Karpas-422 (cell line): ENCODE results near the gene USP35. TPM values are rescaled to one million over a fixed set of nuclear protein-coding genes. Genes with fewer than 3 reads are reported as not detected.
A peak's percentile ranks its signal among the peaks of the same experiment; 100 is the strongest.
"Not testable (repeated sequence)": the region's sequence is repeated elsewhere in the genome, so short reads cannot be mapped to it uniquely, and the experiment has no call there.

ENCODE experiments used
- DNase-seq: peaks from one replicate; pipeline ENCODE4 v3.0.0-alpha.2; 2015
- H2AFZ ChIP-seq: fragments of 200-600 bp; sonication (generic); 2 replicates; pipeline ENCODE4 v1.6.1; 2014; ENCODE audit warnings: antibody characterized with exemption, low read length, mixed read lengths
- H3K27ac ChIP-seq: fragments of 200-600 bp; sonication (generic); 2 replicates; pipeline ENCODE4 v1.5.1; 2014; ENCODE audit warnings: mild to moderate bottlenecking, low read length, moderate library complexity
- H3K27me3 ChIP-seq: fragments of 200-600 bp; sonication (generic); 2 replicates; pipeline ENCODE4 v1.6.1; 2014; ENCODE audit warnings: low read length, mixed read lengths
- H3K36me3 ChIP-seq: fragments of 200-600 bp; sonication (generic); 2 replicates; pipeline ENCODE4 v1.6.1; 2014; ENCODE audit warnings: low read length, mixed read lengths; ENCODE audit not compliant: insufficient read depth
- H3K4me1 ChIP-seq: fragments of 200-600 bp; sonication (generic); 2 replicates; pipeline ENCODE4 v1.6.1; 2014; ENCODE audit warnings: mild to moderate bottlenecking, low read length, mixed read lengths
- H3K4me2 ChIP-seq: fragments of 200-600 bp; sonication (generic); 2 replicates; pipeline ENCODE4 v1.6.1; 2014; ENCODE audit warnings: low read length, low read depth, mild to moderate bottlenecking; ENCODE audit not compliant: poor library complexity, severe bottlenecking
- H3K4me3 ChIP-seq: fragments of 200-600 bp; sonication (generic); 2 replicates; pipeline ENCODE4 v1.5.1; 2014; ENCODE audit warnings: mild to moderate bottlenecking, antibody characterized with exemption, low read length, mixed read lengths
- H3K79me2 ChIP-seq: fragments of 200-600 bp; sonication (generic); 2 replicates; pipeline ENCODE4 v1.6.1; 2014; ENCODE audit warnings: mild to moderate bottlenecking, low read length, mixed read lengths
- H3K9ac ChIP-seq: fragments of 200-600 bp; sonication (generic); 2 replicates; pipeline ENCODE4 v1.6.0; 2014; ENCODE audit warnings: low read length
- H3K9me2 ChIP-seq: fragments of 200-600 bp; sonication (generic), shearing (Covaris generic); replicated peaks from 2 replicates; pipeline ENCODE4 v1.6.0; 2014; ENCODE audit warnings: mild to moderate bottlenecking, low read length, moderate library complexity; ENCODE audit not compliant: insufficient read depth
- H3K9me3 ChIP-seq: fragments of 300-700, 200-600 bp; sonication (generic); 2 replicates; pipeline ENCODE4 v1.6.1; 2014; ENCODE audit warnings: low read length, mixed read lengths
- H4K20me1 ChIP-seq: fragments of 200-600 bp; sonication (generic); 2 replicates; pipeline ENCODE4 v1.6.1; 2014; ENCODE audit warnings: mild to moderate bottlenecking, antibody characterized with exemption, low read length, low read depth; ENCODE audit not compliant: insufficient read depth
- total RNA-seq: library from RNA; depleted of rRNA; stranded (reverse); fragments of >200 nt; shearing (Covaris generic); gene quantifications from 2 replicates; pipeline ENCODE4 v1.2.3, GENCODE V29; 2014; ENCODE audit warnings: low replicate concordance

USP35 gene
- total RNA-seq, 1 experiment from 2014 or later: 1.7 TPM

DNA sequence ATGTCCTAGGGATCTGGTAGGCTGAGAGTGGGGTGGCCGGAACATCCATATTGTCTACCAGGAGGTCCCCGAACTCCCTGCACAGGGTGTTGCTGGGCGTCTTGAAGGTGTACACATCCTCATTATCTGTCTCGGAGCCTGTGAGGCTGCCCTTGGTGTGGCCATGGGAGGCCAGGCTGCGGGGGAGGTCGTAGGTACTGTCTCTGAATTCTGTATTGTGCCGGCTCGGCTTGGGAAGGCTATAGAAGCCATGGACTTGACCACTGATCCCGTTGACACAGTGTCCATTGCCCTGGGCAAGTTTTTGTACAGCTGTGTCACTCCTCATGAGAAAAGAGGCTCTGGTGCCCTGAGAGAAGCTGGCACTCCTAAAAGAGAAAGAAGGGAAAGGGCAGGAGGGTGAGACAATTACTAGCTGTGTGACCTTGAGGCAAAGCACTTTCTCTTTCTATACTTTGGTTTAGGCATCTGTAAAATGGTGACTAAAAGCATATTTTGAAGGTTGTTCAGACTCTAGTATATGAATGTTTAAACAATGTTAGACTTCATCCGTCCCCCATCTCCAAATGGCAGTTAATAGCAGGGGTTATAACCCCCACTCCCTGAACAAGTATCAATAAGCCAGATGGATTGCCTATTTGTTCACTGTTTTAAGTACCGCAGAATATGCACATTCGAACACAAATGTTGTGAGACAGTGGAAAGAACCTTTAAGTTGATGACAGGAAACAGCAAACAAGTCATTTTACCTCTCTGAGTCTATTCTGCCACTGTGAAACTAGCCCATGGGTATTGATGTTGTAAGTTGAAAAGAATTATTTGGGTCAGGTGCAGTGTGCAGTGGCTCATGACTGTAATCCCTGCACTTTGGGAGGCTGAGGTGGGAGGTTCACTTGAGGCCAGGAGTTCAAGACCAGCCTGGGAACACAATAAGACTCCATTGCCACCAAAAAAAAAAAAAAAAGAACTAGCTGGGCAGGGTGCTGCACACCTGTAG is 38.3 kb downstream of the USP35 start:
- H3K27me3 ChIP-seq: no peaks in the 10 kb centered on the region
- H3K27ac ChIP-seq: no peak overlapping the region
- H3K9me2 ChIP-seq: no peaks in the 10 kb centered on the region
- no peak overlapping the region for H3K4me2 ChIP-seq
- H3K9me3 ChIP-seq: no peaks in the 10 kb centered on the region
- H3K36me3 ChIP-seq: no peaks in the 10 kb centered on the region
- no peaks in the 10 kb centered on the region; the same call in 1 of the 2 replicates for H4K20me1 ChIP-seq
- no peak overlapping the region for H2AFZ ChIP-seq
- no peak for DNase-seq
- no peak overlapping the region for H3K9ac ChIP-seq
- H3K79me2 ChIP-seq: no peaks in the 10 kb centered on the region
- H3K4me3 ChIP-seq: no peak overlapping the region
- H3K4me1 ChIP-seq: peaks cover 15% of the 10 kb centered on the region

- H2AFZ ChIP-seq: no peak overlapping the region
- no peaks in the 10 kb centered on the region for H3K79me2 ChIP-seq
- H3K27me3 ChIP-seq: no peaks in the 10 kb centered on the region
- H3K27ac ChIP-seq: no peak overlapping the region
- H3K36me3 ChIP-seq: no peaks in the 10 kb centered on the region
- peaks cover 13% of the 10 kb centered on the region for H3K4me1 ChIP-seq
- DNase-seq: no peak
- H3K4me3 ChIP-seq: no peak overlapping the region
- H3K4me2 ChIP-seq: no peak overlapping the region
- H4K20me1 ChIP-seq: no peaks in the 10 kb centered on the region; the same call in 1 of the 2 replicates
- H3K9me3 ChIP-seq: no peaks in the 10 kb centered on the region
- H3K9ac ChIP-seq: no peak overlapping the region
- no peaks in the 10 kb centered on the region for H3K9me2 ChIP-seq
These were observed 39.2 kb downstream of the USP35 start for GRCh38 chr11:78227921-78228320.

- Histone ChIP-seq H3K4me1 (peaks cover 8% of the 10 kb centered on the region), H3K9ac (no peak overlapping the region), H3K4me3 (no peak overlapping the region), H3K36me3 (no peaks in the 10 kb centered on the region), H3K27ac (no peak overlapping the region), H3K9me3 (no peaks in the 10 kb centered on the region), H3K9me2 (no peaks in the 10 kb centered on the region), H2AFZ (no peak overlapping the region), H3K27me3 (no peaks in the 10 kb centered on the region), H3K4me2 (no peak overlapping the region), H3K79me2 (no peaks in the 10 kb centered on the region), H4K20me1 (no peaks in the 10 kb centered on the region; the same call in 1 of the 2 replicates)
- peak; percentile 85 for DNase-seq
These were observed 39.7 kb downstream of the USP35 start for GRCh38 chr11:78228467-78228866.

DNA sequence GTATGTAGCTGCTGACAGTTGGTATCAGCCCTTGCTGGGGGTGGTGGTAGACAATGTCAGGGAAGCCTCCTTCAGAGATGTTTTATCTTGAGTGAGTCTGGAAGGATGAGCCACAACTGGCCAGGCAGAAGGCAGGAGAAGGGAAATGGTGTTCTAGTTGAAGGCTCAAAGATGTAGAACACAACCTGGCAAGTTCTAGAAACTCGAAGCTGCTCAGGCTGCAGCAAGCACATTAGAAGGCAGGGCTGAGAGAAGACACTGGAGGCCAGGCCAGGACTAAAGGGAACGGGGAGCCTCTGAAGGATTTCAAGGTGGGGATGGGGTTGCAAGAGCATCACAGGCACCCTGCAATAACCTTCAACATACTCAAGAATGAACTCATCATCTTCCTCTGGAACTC is 40.4 kb downstream of the USP35 start:
- H4K20me1 ChIP-seq: no peaks in the 10 kb centered on the region; the same call in 1 of the 2 replicates
- H3K4me3 ChIP-seq: no peak overlapping the region
- H3K9me2 ChIP-seq: no peaks in the 10 kb centered on the region
- peaks cover 4% of the 10 kb centered on the region for H3K4me1 ChIP-seq
- H2AFZ ChIP-seq: no peak overlapping the region
- H3K9ac ChIP-seq: no peak overlapping the region
- H3K27ac ChIP-seq: no peak overlapping the region
- H3K27me3 ChIP-seq: no peaks in the 10 kb centered on the region
- no peaks in the 10 kb centered on the region for H3K9me3 ChIP-seq
- no peak for DNase-seq
- H3K36me3 ChIP-seq: no peaks in the 10 kb centered on the region
- H3K79me2 ChIP-seq: no peaks in the 10 kb centered on the region
- no peak overlapping the region for H3K4me2 ChIP-seq

DNA sequence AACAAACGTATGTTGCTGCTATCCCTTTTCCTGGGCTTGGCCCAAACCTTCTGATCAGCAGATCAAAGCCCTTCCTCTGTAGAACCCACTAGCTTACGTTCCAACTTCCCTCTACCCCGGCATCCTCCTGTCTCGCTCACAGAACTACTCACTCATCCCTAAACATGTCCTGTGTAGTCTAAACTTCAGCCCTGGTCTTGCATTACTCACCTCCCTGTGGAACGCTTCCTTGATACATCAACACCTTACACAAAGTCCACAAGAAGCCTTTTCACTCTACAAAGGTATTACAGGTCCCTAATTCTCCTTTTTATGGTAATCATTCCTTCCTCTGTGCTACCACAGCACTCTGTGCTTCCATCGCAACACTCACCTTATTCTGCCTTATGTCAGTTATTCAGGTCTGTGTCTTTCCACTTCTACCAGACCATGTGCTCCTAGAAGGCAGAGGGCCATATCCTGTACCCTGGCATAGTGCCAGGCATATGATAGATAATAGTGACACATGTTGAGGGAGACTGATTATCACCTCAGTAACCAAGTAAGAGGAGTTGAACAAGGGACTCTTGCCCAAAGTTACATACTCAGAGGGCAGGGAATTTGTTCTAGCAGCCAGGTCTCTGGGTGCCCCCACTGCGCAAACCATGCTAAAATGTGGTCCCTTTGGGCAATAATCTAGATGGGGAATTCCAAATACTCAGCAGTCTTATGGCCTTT is 41.6 kb downstream of the USP35 start:
- no peak for DNase-seq
- Histone ChIP-seq H3K36me3 (no peaks in the 10 kb centered on the region), H3K79me2 (no peaks in the 10 kb centered on the region), H3K9ac (no peak overlapping the region), H4K20me1 (no peaks in the 10 kb centered on the region; the same call in 1 of the 2 replicates), H3K4me1 (peaks cover 4% of the 10 kb centered on the region), H3K27me3 (no peaks in the 10 kb centered on the region), H3K27ac (no peak overlapping the region), H2AFZ (no peak overlapping the region), H3K9me2 (no peaks in the 10 kb centered on the region), H3K9me3 (no peaks in the 10 kb centered on the region), H3K4me3 (no peak overlapping the region), H3K4me2 (no peak overlapping the region)

DNA sequence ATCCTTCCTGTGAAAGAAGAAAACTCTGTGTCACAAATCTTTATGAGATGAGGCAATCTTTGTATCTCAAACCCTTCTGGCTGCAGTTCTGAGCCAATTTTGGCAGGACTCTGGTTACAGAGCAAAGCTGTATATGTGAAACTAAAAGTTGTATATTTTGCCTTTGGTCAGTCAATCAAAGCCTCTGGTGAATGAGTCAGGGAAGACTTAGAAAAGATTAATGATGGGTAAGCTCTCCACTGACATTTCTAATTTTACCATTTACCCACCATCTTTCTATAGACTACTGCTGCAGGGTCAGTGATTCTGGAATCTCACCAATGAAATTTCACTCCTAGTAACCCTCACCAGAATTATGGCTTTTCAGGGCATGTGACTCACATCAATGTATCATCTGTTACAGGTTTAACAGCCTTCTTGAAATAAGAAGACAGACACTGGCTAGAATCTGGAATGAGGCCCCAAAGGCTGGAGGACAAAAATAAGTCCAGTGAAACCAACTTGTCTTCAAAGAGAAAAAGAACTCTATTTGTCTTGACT is 43.3 kb downstream of the USP35 start:
- H3K9ac ChIP-seq: no peak overlapping the region
- H3K4me1 ChIP-seq: peaks cover 4% of the 10 kb centered on the region

GRCh38 chr11:78233046-78233445 is 44.3 kb downstream of the USP35 start:
- not testable (repeated sequence) for H3K9ac ChIP-seq, H2AFZ ChIP-seq, H4K20me1 ChIP-seq, H3K79me2 ChIP-seq, DNase-seq, H3K4me3 ChIP-seq, H3K9me3 ChIP-seq, H3K9me2 ChIP-seq, H3K4me1 ChIP-seq, H3K27me3 ChIP-seq, H3K4me2 ChIP-seq, H3K27ac ChIP-seq, H3K36me3 ChIP-seq

More for the DNA sequence above, 43.3 kb downstream of the USP35 start:
- no peaks in the 10 kb centered on the region for H3K36me3 ChIP-seq
- no peaks in the 10 kb centered on the region for H3K27me3 ChIP-seq
- no peaks in the 10 kb centered on the region for H3K9me2 ChIP-seq
- no peak overlapping the region for H3K4me3 ChIP-seq
- no peak for DNase-seq
- no peaks in the 10 kb centered on the region for H3K79me2 ChIP-seq
- H3K27ac ChIP-seq: no peak overlapping the region
- no peak overlapping the region for H3K4me2 ChIP-seq
- H4K20me1 ChIP-seq: no peaks in the 10 kb centered on the region; the same call in 1 of the 2 replicates
- no peak overlapping the region for H2AFZ ChIP-seq
- H3K9me3 ChIP-seq: no peaks in the 10 kb centered on the region

DNA sequence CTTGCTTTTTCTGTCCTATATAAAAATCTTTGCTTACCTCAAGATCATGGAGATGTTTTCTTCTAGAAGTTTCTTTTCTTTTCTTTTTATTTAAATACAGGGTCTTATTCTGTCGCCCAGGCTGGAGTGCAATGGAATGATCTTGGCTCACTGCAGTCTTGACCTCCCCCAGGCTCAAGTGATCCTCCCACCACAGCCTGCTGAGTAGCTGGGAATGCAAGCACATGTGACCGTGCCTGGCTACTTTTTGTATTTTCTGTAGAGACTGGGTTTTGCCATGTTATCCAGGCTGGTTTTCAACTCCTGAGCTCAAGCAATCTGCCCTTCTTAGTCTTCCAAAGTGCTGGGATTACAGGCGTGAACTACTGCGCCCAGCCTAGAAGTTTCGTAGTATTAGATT is 45.3 kb downstream of the USP35 start:
- Histone ChIP-seq H3K4me3 (no peak overlapping the region), H3K9me2 (no peaks in the 10 kb centered on the region), H3K79me2 (no peaks in the 10 kb centered on the region), H3K27ac (no peak overlapping the region), H3K9me3 (no peaks in the 10 kb centered on the region), H3K36me3 (no peaks in the 10 kb centered on the region), H2AFZ (no peak overlapping the region), H3K27me3 (no peaks in the 10 kb centered on the region), H3K4me1 (no peaks in the 10 kb centered on the region), H3K9ac (no peak overlapping the region), H4K20me1 (no peaks in the 10 kb centered on the region), H3K4me2 (no peak overlapping the region)
- DNase-seq: no peak
